GM23248 (cell line): ENCODE data around the gene EFCC1. TPM values are rescaled to one million over a fixed set of nuclear protein-coding genes. Genes with fewer than 3 reads are reported as not detected.
A peak's percentile ranks its signal among the peaks of the same experiment; 100 is the strongest.

Experiments used
- DNase-seq: peaks from one replicate; pipeline ENCODE4 v3.0.0-alpha.2; 2015
- H2AFZ ChIP-seq: fragments of 200-600 bp; sonication (generic); 2 replicates; pipeline ENCODE4 v1.6.1; 2016; ENCODE audit warnings: antibody characterized with exemption
- H3F3A ChIP-seq: fragments of 200-600 bp; sonication (generic); 2 replicates; pipeline ENCODE4 v1.6.1; 2016; ENCODE audit warnings: mild to moderate bottlenecking, antibody characterized with exemption, mixed run types; ENCODE audit not compliant: insufficient read depth
- H3K27ac ChIP-seq: fragments of 200-600 bp; sonication (generic); 2 replicates; pipeline ENCODE4 v1.5.1; 2016; ENCODE audit warnings: mild to moderate bottlenecking
- H3K27me3 ChIP-seq: fragments of 200-600 bp; sonication (generic); replicated peaks from 2 replicates; pipeline ENCODE4 v1.6.1; 2016; ENCODE audit warnings: mild to moderate bottlenecking; ENCODE audit not compliant: insufficient read depth
- H3K36me3 ChIP-seq: fragments of 200-600 bp; sonication (generic); 2 replicates; pipeline ENCODE4 v1.6.1; 2016; ENCODE audit warnings: low read depth, mild to moderate bottlenecking
- H3K4me1 ChIP-seq: fragments of 200-600 bp; sonication (generic); 2 replicates; pipeline ENCODE4 v1.6.1; 2016; ENCODE audit warnings: mild to moderate bottlenecking; ENCODE audit not compliant: insufficient read depth
- H3K4me2 ChIP-seq: fragments of 200-600 bp; sonication (generic); one replicate; pipeline ENCODE4 v1.6.1; 2016; ENCODE audit warnings: mild to moderate bottlenecking; ENCODE audit not compliant: unreplicated experiment
- H3K4me3 ChIP-seq: fragments of 200-600 bp; sonication (generic); 2 replicates; pipeline ENCODE4 v1.5.1; 2016; ENCODE audit warnings: mild to moderate bottlenecking
- H3K79me2 ChIP-seq: fragments of 200-600 bp; sonication (generic); 2 replicates; pipeline ENCODE4 v1.6.1; 2016; ENCODE audit warnings: mild to moderate bottlenecking; ENCODE audit not compliant: insufficient read depth
- H3K9ac ChIP-seq: fragments of 200-600 bp; sonication (generic); 2 replicates; pipeline ENCODE4 v1.6.1; 2016; ENCODE audit warnings: mild to moderate bottlenecking
- H3K9me2 ChIP-seq: fragments of 200-600 bp; sonication (generic); 2 replicates; pipeline ENCODE4 v1.6.1; 2016; ENCODE audit warnings: mixed run types, mild to moderate bottlenecking, moderate library complexity; ENCODE audit not compliant: insufficient read depth
- H3K9me3 ChIP-seq: fragments of 200-600 bp; sonication (generic); one replicate; pipeline ENCODE4 v1.6.1; 2017; ENCODE audit warnings: low read depth
- H4K20me1 ChIP-seq: fragments of 200-600 bp; sonication (generic); 2 replicates; pipeline ENCODE4 v1.6.0; 2016; ENCODE audit not compliant: insufficient read depth
- EZH2 ChIP-seq: fragments of 200-600 bp; sonication (generic); IDR thresholded peaks from 2 replicates; pipeline ENCODE4 v1.6.1; 2018; ENCODE audit warnings: antibody characterized with exemption, mild to moderate bottlenecking; ENCODE audit not compliant: insufficient read depth, poor library complexity, severe bottlenecking
- EZH2phosphoT487 ChIP-seq: fragments of 200-600 bp; sonication (generic); IDR thresholded peaks from 2 replicates; pipeline ENCODE4 v1.6.1; 2018; ENCODE audit warnings: antibody characterized with exemption, moderate library complexity, mild to moderate bottlenecking, low read depth; ENCODE audit not compliant: insufficient read depth
- WGBS, 2 experiments: methylation state at CpG; one replicate each; pipeline ENCODE4 v1.1.6; 2015 to 2017; ENCODE audit warnings: low lambda C conversion rate in 2 of 2, low coverage in 1 of 2; ENCODE audit errors: missing lambda C conversion rate in 2 of 2; 5-methylcytosine and 5-hydroxymethylcytosine counted together
- in situ Hi-C: fragments of 300-500 bp; cut with MboI; formaldehyde crosslinking; loops from 2 replicates; pipeline ENCODE4 v1.15.0; 2020
- polyA plus RNA-seq: library from polyadenylated mRNA; unstranded; fragments of >200 nt; fragmentation: Nextera tagmentation; extraction: Ambion mirVana; gene quantifications from 2 replicates; pipeline ENCODE4 v1.2.1, GENCODE V29; 2016
- total RNA-seq: library from RNA; depleted of rRNA; stranded (reverse); fragments of >200 nt; shearing (Covaris generic); gene quantifications from 2 replicates; pipeline ENCODE4 v1.2.3, GENCODE V29; 2014

EFCC1 gene
- total and polyA plus RNA-seq, 2 experiments from 2014 or later, result not detected

- WGBS, 2 experiments, result 82 to 88% methylated on average over 31 to 42 of the region's 46 CpGs
- Histone ChIP-seq H3K4me3 (no peak overlapping the region), H3K79me2 (no peaks in the 10 kb centered on the region), H4K20me1 (no peaks in the 10 kb centered on the region; the same call in 1 of the 2 replicates), H3K27ac (no peak overlapping the region), H3K36me3 (no peaks in the 10 kb centered on the region), H2AFZ (no peak overlapping the region), H3K27me3 (peaks cover 12% of the 10 kb centered on the region), H3K9me3 (no peaks in the 10 kb centered on the region), H3K4me1 (no peaks in the 10 kb centered on the region), H3K9ac (no peak overlapping the region), H3F3A (no peaks in the 10 kb centered on the region; the same call in 1 of the 2 replicates), H3K4me2 (no peak overlapping the region), H3K9me2 (no peaks in the 10 kb centered on the region)
- no peak for DNase-seq
- in situ Hi-C loops, result no loop called here
- no peak for TF ChIP-seq EZH2phosphoT487
Observed at GRCh38 chr3:129046732-129047552, 45.8 kb downstream of the EFCC1 start.

- Histone ChIP-seq H3K36me3 (no peaks in the 10 kb centered on the region), H3K9ac (no peak overlapping the region), H3K4me1 (no peaks in the 10 kb centered on the region), H3K4me3 (no peak overlapping the region), H2AFZ (no peak overlapping the region), H4K20me1 (no peaks in the 10 kb centered on the region; the same call in 1 of the 2 replicates), H3K27me3 (peaks cover 12% of the 10 kb centered on the region), H3K9me3 (no peaks in the 10 kb centered on the region), H3K4me2 (no peak overlapping the region), H3K27ac (no peak overlapping the region), H3K79me2 (no peaks in the 10 kb centered on the region), H3K9me2 (no peaks in the 10 kb centered on the region), H3F3A (no peaks in the 10 kb centered on the region; the same call in 1 of the 2 replicates)
- DNase-seq, result no peak
- in situ Hi-C loops, result no loop called here
- no peak for TF ChIP-seq EZH2phosphoT487
- TF ChIP-seq EZH2, result no peak
- WGBS, 2 experiments, result 84 to 87% methylated on average over 6 of the region's 6 CpGs
Observed at GRCh38 chr3:129047553-129047839, 46.4 kb downstream of the EFCC1 start.

- H3K9me2 ChIP-seq, result no peaks in the 10 kb centered on the region
- no peak overlapping the region for H3K4me2 ChIP-seq
- H3K9ac ChIP-seq, result no peak overlapping the region
- WGBS, 2 experiments, result 61 to 62% methylated on average over 12 of the region's 12 CpGs
- no peaks in the 10 kb centered on the region for H3K9me3 ChIP-seq
- H3K79me2 ChIP-seq, result no peaks in the 10 kb centered on the region
- H3K4me3 ChIP-seq, result no peak overlapping the region
- H2AFZ ChIP-seq, result no peak overlapping the region
- no peaks in the 10 kb centered on the region; the same call in 1 of the 2 replicates for H3F3A ChIP-seq
- peaks cover 4% of the 10 kb centered on the region; the same call in 1 of the 2 replicates for H3K27me3 ChIP-seq
- H3K36me3 ChIP-seq, result no peaks in the 10 kb centered on the region
- TF ChIP-seq EZH2phosphoT487 (no peak), EZH2 (no peak)
- no peak for DNase-seq
- H3K27ac ChIP-seq, result no peak overlapping the region
- no peaks in the 10 kb centered on the region; the same call in 1 of the 2 replicates for H4K20me1 ChIP-seq
- in situ Hi-C loops, result no loop called here
- 0 out of 2 replicates have a peak, but pooled peaks cover 3% of the 10 kb centered on the region for H3K4me1 ChIP-seq
Observed at GRCh38 chr3:129050556-129051295, 49.6 kb downstream of the EFCC1 start.

GRCh38 chr3:129051871-129052340 is 50.8 kb downstream of the EFCC1 start:
- in situ Hi-C loops, result no loop called here
- DNase-seq, result peak; percentile 28
- Histone ChIP-seq H3K36me3 (no peaks in the 10 kb centered on the region), H3K4me2 (no peak overlapping the region), H3K27me3 (peaks cover 4% of the 10 kb centered on the region; the same call in 1 of the 2 replicates), H2AFZ (no peak overlapping the region), H3F3A (no peaks in the 10 kb centered on the region; the same call in 1 of the 2 replicates), H3K9me2 (no peaks in the 10 kb centered on the region), H3K79me2 (no peaks in the 10 kb centered on the region), H3K4me1 (0 out of 2 replicates have a peak, but pooled peaks cover 3% of the 10 kb centered on the region), H3K9ac (no peak overlapping the region), H4K20me1 (no peaks in the 10 kb centered on the region; the same call in 1 of the 2 replicates), H3K27ac (no peak overlapping the region), H3K4me3 (no peak overlapping the region), H3K9me3 (no peaks in the 10 kb centered on the region)
- WGBS, 2 experiments, result 12 to 15% methylated on average over 5 of the region's 5 CpGs
- TF ChIP-seq EZH2, result no peak
- no peak for TF ChIP-seq EZH2phosphoT487
